Astrocyte of the spinal cord (primary cell): ENCODE data around the gene SOX13.

Experiments used
- DNase-seq: peaks from one replicate; pipeline ENCODE4 v3.0.0; 2011; ENCODE audit warnings: low read depth, low spot score
- H3K4me3 ChIP-seq: 2 replicates; pipeline ENCODE4 v1.5.1; 2011; ENCODE audit warnings: low read depth, mild to moderate bottlenecking, low read length, moderate library complexity
- CTCF ChIP-seq: IDR thresholded peaks from 2 replicates; pipeline ENCODE4 v1.5.1; 2012; ENCODE audit warnings: low read depth, mild to moderate bottlenecking, low read length, inconsistent platforms
- in situ Hi-C: cut with HindIII; loops from 2 replicates; pipeline ENCODE4 v1.10.0; 2017; ENCODE audit warnings: low sequenced_read_pairs

Gene SOX13

GRCh38 chr1:204149107-204149506 lies 76.2 kb downstream of the SOX13 start:
- no peak for DNase-seq
- in situ Hi-C loops: loop anchor here (25.0 kb wide), 1 partner anchor 287 kb away; the partner anchor contains the start of gene SNRPE
- H3K4me3 ChIP-seq: no peak overlapping the region
- no peak for TF ChIP-seq CTCF

GRCh38 chr1:204149635-204150565 lies 77.0 kb downstream of the SOX13 start:
- in situ Hi-C loops: loop anchor here (25.0 kb wide), 1 partner anchor 288 kb away; the partner anchor contains the start of gene SNRPE
- no peak overlapping the region for H3K4me3 ChIP-seq
- no peak for DNase-seq
- TF ChIP-seq CTCF: no peak

GRCh38 chr1:204150702-204151551 lies 78.0 kb downstream of the SOX13 start:
- in situ Hi-C loops: no loop called here
- no peak for TF ChIP-seq CTCF
- peak overlapping the region; percentile 54 for H3K4me3 ChIP-seq
- no peak for DNase-seq

GRCh38 chr1:204151552-204152309 lies 78.8 kb downstream of the SOX13 start, which contains the start of gene ETNK2:
ETNK2 (minus strand) TSS chr1:204152044; CDS start chr1:204151852, 192 bp downstream.
- H3K4me3 ChIP-seq: peak within 1 kb of the TSS; percentile 54
- in situ Hi-C loops: no loop called here
- DNase-seq: peak; percentile 53
- TF ChIP-seq CTCF: no peak

GRCh38 chr1:204152310-204153044 lies 79.6 kb downstream of the SOX13 start:
- in situ Hi-C loops: no loop called here

More at GRCh38 chr1:204152310-204153044, 79.6 kb downstream of the SOX13 start:
- DNase-seq: no peak
- no peak for TF ChIP-seq CTCF
- peak overlapping the region; percentile 53 for H3K4me3 ChIP-seq
